Activated T-cell treated with anti-CD3 and anti-CD28 coated beads for 24 hours (primary cell): Measurements from ENCODE around the gene PAQR8.
"Not testable (repeated sequence)": the region's sequence is repeated elsewhere in the genome, so short reads cannot be mapped to it uniquely, and the experiment has no call there.

Source experiments
- DNase-seq: peaks from one replicate; pipeline ENCODE4 v3.0.0-alpha.2; 2020; ENCODE audit warnings: low read depth

PAQR8 gene

DNA sequence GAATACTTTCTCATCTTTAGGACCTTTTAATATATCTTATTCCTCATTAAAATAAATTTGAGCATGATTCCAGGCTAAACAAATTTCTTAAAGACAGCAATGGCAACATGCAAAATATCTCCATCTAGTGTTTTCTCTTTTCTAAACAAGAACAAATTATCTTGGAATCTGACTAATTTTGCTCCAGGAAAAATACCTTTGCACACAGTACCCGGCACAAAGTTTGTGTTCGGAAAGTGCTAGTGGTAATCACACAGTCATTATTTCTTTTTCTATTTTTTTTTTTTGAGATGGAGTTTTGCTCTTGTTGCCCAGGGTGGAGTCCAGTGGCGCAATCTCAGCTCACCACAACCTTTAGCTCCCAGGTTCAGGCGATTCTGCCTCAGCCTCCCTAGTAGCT lies 50.0 kb downstream of the PAQR8 start:
- no peak for DNase-seq

DNA sequence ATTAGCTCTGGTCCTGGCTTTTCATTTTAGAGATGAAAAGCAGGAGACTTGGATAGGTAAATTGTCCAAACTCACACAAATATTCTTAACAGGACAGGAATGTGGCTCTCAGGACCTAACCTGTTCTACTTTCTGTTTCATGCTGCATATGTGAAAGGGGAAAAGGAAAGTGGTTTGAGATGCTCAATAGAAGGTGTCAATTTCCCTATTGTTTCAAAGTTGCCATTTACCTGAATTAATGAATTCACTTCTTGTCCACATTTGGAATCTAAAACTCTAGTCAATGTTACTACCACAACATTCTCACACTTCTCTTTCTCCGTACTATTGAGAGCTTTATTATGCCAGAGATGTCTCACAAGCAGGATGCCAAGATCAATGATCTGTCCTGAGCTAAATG lies 53.4 kb downstream of the PAQR8 start:
- no peak for DNase-seq

DNA sequence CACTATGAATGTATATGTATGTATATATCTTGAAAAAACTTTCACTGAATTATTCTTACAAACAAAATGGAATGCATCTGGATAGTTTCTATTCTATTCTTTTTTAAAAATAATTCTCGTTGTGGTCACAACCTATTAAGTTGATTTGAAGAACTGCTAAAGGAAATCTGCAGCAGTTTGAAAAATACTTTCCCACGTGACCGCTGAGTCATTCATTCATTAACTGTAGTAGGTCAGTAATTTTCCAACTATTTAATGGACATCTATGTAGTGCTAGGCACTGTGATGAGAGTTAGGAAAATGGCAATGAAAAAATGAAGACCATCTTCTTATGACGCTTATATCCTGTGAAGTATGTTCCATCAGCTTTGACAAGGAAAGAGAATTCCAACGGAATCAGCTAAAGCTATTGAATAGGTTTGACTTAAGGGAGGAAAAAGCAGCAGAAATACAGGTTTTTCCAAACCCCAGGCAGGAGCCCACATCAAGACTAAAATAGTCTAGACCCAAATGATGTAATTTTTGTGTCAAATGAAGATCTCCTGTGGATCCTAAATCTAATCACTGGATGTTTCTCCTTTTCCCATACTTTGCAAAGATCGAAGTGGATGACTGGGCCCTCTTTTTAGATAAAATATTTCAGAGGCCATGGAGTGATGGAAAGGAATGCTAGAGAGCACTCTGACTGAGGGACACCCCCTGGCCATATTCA lies 54.1 kb downstream of the PAQR8 start:
- DNase-seq: no peak

GRCh38 chr6:52416629-52417151 lies 54.7 kb downstream of the PAQR8 start:
- no peak for DNase-seq

GRCh38 chr6:52417675-52418111 lies 55.7 kb downstream of the PAQR8 start:
- no peak for DNase-seq

GRCh38 chr6:52418606-52419005 lies 56.7 kb downstream of the PAQR8 start:
- no peak for DNase-seq

- peak; percentile 98 for DNase-seq
Observed at GRCh38 chr6:52419809-52420667, 58.1 kb downstream of the PAQR8 start, which contains the start of gene EFHC1. TSS of gene EFHC1 (plus strand) at chr6:52420342. CDS start at chr6:52420411, 69 bp downstream.

GRCh38 chr6:52420668-52421358 lies 58.9 kb downstream of the PAQR8 start:
- no peak for DNase-seq

DNA sequence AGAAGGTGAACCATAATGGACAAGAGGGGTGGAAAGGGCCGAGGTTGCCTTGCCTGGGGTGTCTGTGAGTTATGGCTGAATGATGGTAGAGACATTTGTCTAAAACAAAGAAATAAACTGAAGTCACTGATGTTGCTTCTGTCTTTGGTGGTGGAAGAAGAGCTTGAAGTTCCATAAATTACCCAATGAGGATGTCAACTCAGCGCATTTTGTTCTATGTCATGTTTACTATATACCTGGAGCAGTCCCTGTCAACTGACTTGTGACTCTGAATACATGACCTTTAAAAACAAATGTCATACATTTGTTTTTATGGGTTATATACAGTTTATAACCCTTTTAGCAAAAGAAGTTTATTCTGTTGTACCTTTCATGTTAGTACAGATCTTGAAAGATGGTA lies 60.2 kb downstream of the PAQR8 start:
- no peak for DNase-seq

GRCh38 chr6:52423448-52423847 lies 61.5 kb downstream of the PAQR8 start:
- DNase-seq: no peak

DNA sequence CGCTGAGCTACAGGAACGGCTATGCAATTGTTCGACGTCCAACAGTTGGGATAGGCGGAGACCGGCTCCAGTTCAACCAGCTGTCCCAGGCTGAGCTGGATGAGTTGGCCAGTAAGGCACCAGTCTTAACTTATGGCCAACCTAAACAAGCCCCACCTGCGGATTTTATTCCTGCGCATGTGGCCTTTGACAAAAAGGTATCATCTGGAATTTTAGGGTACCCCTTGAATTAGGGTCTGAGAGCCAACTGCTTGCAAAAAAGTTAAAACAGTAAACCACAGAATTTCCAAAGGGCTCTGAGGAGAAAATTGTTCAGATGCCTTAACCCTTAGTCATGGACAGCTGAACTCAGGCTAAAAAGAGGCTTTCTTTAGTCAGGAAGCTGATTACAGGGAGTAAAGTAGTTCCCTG lies 62.0 kb downstream of the PAQR8 start:
- no peak for DNase-seq

GRCh38 chr6:52424513-52424912 lies 62.6 kb downstream of the PAQR8 start:
- DNase-seq: no peak

- DNase-seq: no peak
Observed at GRCh38 chr6:52426667-52427066, 64.7 kb downstream of the PAQR8 start.

DNA sequence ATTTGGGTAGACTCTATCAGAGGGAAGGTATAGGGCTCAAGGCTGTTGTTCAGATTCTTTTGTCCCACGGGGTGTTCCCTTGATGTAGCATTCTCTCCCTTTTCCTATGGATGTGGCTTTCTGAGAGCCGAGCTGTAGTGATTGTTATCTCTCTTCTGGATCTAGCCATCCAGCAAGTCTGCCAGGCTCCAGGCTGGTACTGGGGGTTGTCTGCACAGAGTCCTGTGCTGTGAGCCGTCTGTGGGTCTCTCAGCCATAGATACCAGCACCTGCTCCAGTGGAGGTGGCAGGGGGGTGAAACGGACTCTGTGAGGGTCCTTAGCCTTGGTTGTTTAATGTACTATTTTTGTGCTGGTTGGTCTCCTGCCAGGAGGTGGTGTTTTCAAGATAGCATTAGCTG lies 71.3 kb downstream of the PAQR8 start:
- not testable (repeated sequence) for DNase-seq

DNA sequence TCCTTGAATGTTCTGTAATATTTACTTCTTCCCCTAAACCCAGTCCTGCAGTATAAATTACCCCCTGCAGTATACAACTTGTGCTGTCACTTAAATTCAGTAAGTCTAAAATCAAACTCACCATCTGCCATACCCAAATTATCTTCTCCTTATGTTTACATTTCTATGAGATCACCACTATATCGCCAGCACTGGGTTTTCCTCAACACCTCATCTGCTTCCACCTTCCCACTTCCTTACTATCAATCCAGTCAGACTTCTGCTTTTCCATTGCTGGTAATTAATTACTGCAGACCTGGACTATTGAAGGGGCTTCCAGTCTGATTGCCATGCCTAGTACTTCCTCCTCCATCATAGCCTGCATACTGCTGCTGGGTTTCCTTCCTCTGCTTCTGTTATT lies 73.4 kb downstream of the PAQR8 start:
- DNase-seq: no peak

- DNase-seq: no peak
Observed at GRCh38 chr6:52438926-52439325, 77.0 kb downstream of the PAQR8 start.

- no peak for DNase-seq
Observed at GRCh38 chr6:52454556-52454955, 92.6 kb downstream of the PAQR8 start.

- DNase-seq: no peak
Observed at GRCh38 chr6:52457096-52457495, 95.1 kb downstream of the PAQR8 start.
